Keratinocyte (primary cell): ENCODE measurements around the gene ARSK. TPM values are rescaled to one million over a fixed set of nuclear protein-coding genes. Genes with fewer than 3 reads are reported as not detected.

Experiments
- DNase-seq: peaks from one replicate; pipeline ENCODE4 v3.0.0-alpha.2; 2011; ENCODE audit warnings: low read depth, missing footprints, low spot score
- FAIRE-seq: peaks from 2 replicates; lab custom pipeline; 2011; peaks lifted over from hg19 to GRCh38; lab: Jason Lieb, UNC
- H2AFZ ChIP-seq: 2 replicates; pipeline ENCODE4 v1.6.0; 2012; ENCODE audit warnings: low read length, control low read depth, inconsistent platforms; ENCODE audit not compliant: control insufficient read depth
- H3K27ac ChIP-seq: 2 replicates; pipeline ENCODE4 v1.5.1; 2011; ENCODE audit warnings: low read length; ENCODE audit not compliant: control insufficient read depth, insufficient read depth
- H3K27me3 ChIP-seq: 3 replicates; pipeline ENCODE4 v1.6.0; 2011; ENCODE audit warnings: low read length; ENCODE audit not compliant: control insufficient read depth, insufficient read depth; ENCODE audit errors: extremely low read depth
- H3K36me3 ChIP-seq, 2 experiments: 2 replicates in 1 of 2; 3 replicates in 1 of 2; pipeline ENCODE4 v1.5.1; 2011; ENCODE audit warnings: low read length in 2 of 2, mild to moderate bottlenecking in 1 of 2; ENCODE audit not compliant: control insufficient read depth in 2 of 2, insufficient read depth in 2 of 2; ENCODE audit errors: extremely low read depth in 1 of 2
- H3K4me1 ChIP-seq: 3 replicates; pipeline ENCODE4 v1.5.1; 2011; ENCODE audit warnings: low read length; ENCODE audit not compliant: control insufficient read depth, insufficient read depth; ENCODE audit errors: extremely low read depth
- H3K4me2 ChIP-seq: 3 replicates; pipeline ENCODE4 v1.6.0; 2011; ENCODE audit warnings: low read depth, low read length; ENCODE audit not compliant: control insufficient read depth, insufficient read depth; ENCODE audit errors: extremely low read depth
- H3K4me3 ChIP-seq, 3 experiments: fragments of 200-600 bp in 1 of 3; sonication (generic) in 1 of 3; 2 replicates in 2 of 3; 3 replicates in 1 of 3; pipeline ENCODE4 v1.5.1; 2011 to 2016; ENCODE audit warnings: low read length in 3 of 3, mild to moderate bottlenecking in 3 of 3, control low read depth in 2 of 3, inconsistent platforms in 1 of 3, low read depth in 1 of 3, mixed read lengths in 1 of 3, mixed run types in 1 of 3, moderate library complexity in 1 of 3; ENCODE audit not compliant: control insufficient read depth in 2 of 3, insufficient read depth in 2 of 3; ENCODE audit errors: extremely low read depth in 1 of 3
- H3K79me2 ChIP-seq: 2 replicates; pipeline ENCODE4 v1.6.0; 2012; ENCODE audit warnings: low read length; ENCODE audit not compliant: control insufficient read depth, insufficient read depth
- H3K9ac ChIP-seq: 3 replicates; pipeline ENCODE4 v1.6.0; 2011; ENCODE audit warnings: low read length; ENCODE audit not compliant: control insufficient read depth, insufficient read depth; ENCODE audit errors: extremely low read depth
- H3K9me1 ChIP-seq: 3 replicates; pipeline ENCODE4 v1.6.0; 2011; ENCODE audit warnings: low read length; ENCODE audit not compliant: control insufficient read depth, insufficient read depth; ENCODE audit errors: extremely low read depth
- H3K9me3 ChIP-seq: 2 replicates; pipeline ENCODE4 v1.5.1; 2012; ENCODE audit warnings: low read depth, low read length; ENCODE audit not compliant: control insufficient read depth
- H4K20me1 ChIP-seq: 3 replicates; pipeline ENCODE4 v1.6.0; 2011; ENCODE audit warnings: low read length; ENCODE audit not compliant: control insufficient read depth, insufficient read depth; ENCODE audit errors: extremely low read depth
- CTCF ChIP-seq, 3 experiments: IDR thresholded peaks in 1 of 3; conservative IDR thresholded peaks in 1 of 3; optimal IDR thresholded peaks in 1 of 3; 2 replicates in 2 of 3; 3 replicates in 1 of 3; pipeline versions ENCODE3 to v1.5.1; 2011; ENCODE audit warnings: low read length in 3 of 3, mild to moderate bottlenecking in 3 of 3, moderate library complexity in 2 of 3, control low read depth in 1 of 3, inconsistent platforms in 1 of 3; ENCODE audit not compliant: insufficient read depth in 2 of 3; ENCODE audit errors: extremely low read depth in 1 of 3
- EZH2 ChIP-seq: IDR thresholded peaks from one replicate; pipeline ENCODE4 v1.6.1; 2012; ENCODE audit warnings: inconsistent platforms, mild to moderate bottlenecking, low read length, moderate library complexity
- dilution Hi-C: fragments of 300-500 bp; cut with MboI; formaldehyde crosslinking; loops from one replicate; pipeline ENCODE4 v1.7.0; 2020; ENCODE audit warnings: low sequenced_read_pairs; ENCODE audit not compliant: extremely low pct_ligation_motif_present
- polyA plus RNA-seq, 5 experiments: library from polyadenylated mRNA; depleted of rRNA in 3 of 5; stranded (reverse) in 3 of 5; stranded (forward) in 1 of 5; unstranded in 1 of 5; fragments of >200 nt; gene quantifications; 1 replicate in 1 of 5; 2 replicates in 3 of 5; 3 replicates in 1 of 5; pipeline versions ENCODE4 v1.2.1 to v1.2.3, GENCODE V29; 2011 to 2012; ENCODE audit warnings: missing spikeins in 2 of 5, low read depth in 1 of 5, low replicate concordance in 1 of 5

Gene ARSK
- polyA plus RNA-seq, 1 donor (not counting 4 experiments of a cell fraction or from before 2014, with no cell fraction given): 9.3 TPM

GRCh38 chr5:95628933-95629332, 74.0 kb downstream of the ARSK start:
- H2AFZ ChIP-seq: no peak overlapping the region

GRCh38 chr5:95630394-95630917, 75.6 kb downstream of the ARSK start:
- Histone ChIP-seq H3K27me3 (no peaks in the 10 kb centered on the region), H3K9ac (no peak overlapping the region), H3K9me1 (no peaks in the 10 kb centered on the region), H3K27ac (no peak overlapping the region), H4K20me1 (no peaks in the 10 kb centered on the region), H3K4me2 (no peak overlapping the region), H3K4me1 (peaks cover 9% of the 10 kb centered on the region), H2AFZ (no peak overlapping the region), H3K4me3 (no peak overlapping the region), H3K9me3 (no peaks in the 10 kb centered on the region), H3K79me2 (no peaks in the 10 kb centered on the region), H3K36me3 (no peaks in the 10 kb centered on the region)
- no peak for TF ChIP-seq CTCF (optimal IDR thresholded peaks at IDR 0.05 in 1 of 3, IDR thresholded peaks at IDR 0.05 in 1 of 3, conservative IDR thresholded peaks at IDR 0.05 in 1 of 3; ENCODE audit: extremely low read depth in 1 of 3, insufficient read depth in 2 of 3, low read length in 3 of 3)
- TF ChIP-seq EZH2: no peak
- DNase-seq: no peak
- dilution Hi-C loops: no loop called here
- no peak for FAIRE-seq

More at GRCh38 chr5:95628933-95629332, 74.0 kb downstream of the ARSK start:
- Histone ChIP-seq H4K20me1 (no peaks in the 10 kb centered on the region), H3K4me2 (no peak overlapping the region), H3K36me3 (no peaks in the 10 kb centered on the region), H3K4me3 (no peak overlapping the region), H3K9me3 (no peaks in the 10 kb centered on the region), H3K9me1 (no peaks in the 10 kb centered on the region), H3K27ac (no peak overlapping the region), H3K27me3 (no peaks in the 10 kb centered on the region), H3K9ac (no peak overlapping the region), H3K79me2 (no peaks in the 10 kb centered on the region), H3K4me1 (peaks cover 9% of the 10 kb centered on the region)
- DNase-seq (no peak), FAIRE-seq (no peak)
- TF ChIP-seq EZH2: no peak
- TF ChIP-seq CTCF (optimal IDR thresholded peaks at IDR 0.05 in 1 of 3, IDR thresholded peaks at IDR 0.05 in 1 of 3, conservative IDR thresholded peaks at IDR 0.05 in 1 of 3; ENCODE audit: extremely low read depth in 1 of 3, insufficient read depth in 2 of 3, low read length in 3 of 3): no peak
- dilution Hi-C loops: no loop called here
